AG20443 (cell line): ENCODE results near the gene DPAGT1.
A peak's percentile ranks its signal among the peaks of the same experiment; 100 is the strongest.
"Not testable (repeated sequence)": the region's sequence is repeated elsewhere in the genome, so short reads cannot be mapped to it uniquely, and the experiment has no call there.

Experiments used
- DNase-seq: peaks from one replicate; pipeline ENCODE4 v3.0.0; 2012; ENCODE audit warnings: low spot score, mixed read lengths

DPAGT1 gene

GRCh38 chr11:119093942-119094815 is 7.5 kb downstream of the DPAGT1 start:
- peak; percentile 33 for DNase-seq

DNA sequence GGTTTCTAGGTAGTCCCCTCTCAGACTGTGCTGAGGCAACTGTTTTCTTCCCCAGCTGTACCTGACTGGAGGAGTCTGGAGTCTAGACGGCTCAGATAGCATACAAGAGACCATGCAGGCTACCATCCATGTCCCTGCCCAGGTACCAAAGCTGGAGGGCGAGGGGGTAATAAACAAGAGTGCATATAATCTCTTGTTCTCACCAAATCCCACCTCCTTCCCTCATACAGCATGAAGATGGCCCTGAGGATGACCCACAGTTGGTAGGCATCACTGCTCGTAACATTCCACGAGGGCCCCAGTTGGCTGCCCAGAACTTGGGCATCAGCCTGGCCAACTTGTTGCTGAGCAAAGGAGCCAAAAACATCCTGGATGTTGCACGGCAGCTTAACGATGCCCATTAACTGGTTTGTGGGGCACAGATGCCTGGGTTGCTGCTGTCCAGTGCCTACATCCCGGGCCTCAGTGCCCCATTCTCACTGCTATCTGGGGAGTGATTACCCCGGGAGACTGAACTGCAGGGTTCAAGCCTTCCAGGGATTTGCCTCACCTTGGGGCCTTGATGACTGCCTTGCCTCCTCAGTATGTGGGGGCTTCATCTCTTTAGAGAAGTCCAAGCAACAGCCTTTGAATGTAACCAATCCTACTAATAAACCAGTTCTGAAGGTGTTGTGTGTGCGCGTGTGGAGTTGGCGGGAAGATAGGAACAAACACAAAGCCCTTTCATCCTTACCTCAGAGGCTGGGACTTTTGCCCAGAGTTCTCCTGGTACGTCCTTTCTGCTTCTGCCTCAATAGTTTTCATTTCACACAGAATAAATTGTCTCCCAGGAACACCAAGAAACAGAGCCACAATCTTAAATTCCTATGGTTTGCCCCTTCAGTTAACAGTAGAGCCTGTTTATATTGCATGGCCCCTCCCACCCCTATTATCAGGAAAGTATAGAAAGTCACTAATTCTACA is 8.5 kb downstream of the DPAGT1 start:
- DNase-seq: no peak

- no peak for DNase-seq
Measured at GRCh38 chr11:119091966-119092879, 9.4 kb downstream of the DPAGT1 start.

- no peak for DNase-seq
Measured at GRCh38 chr11:119091178-119091577, 10.5 kb downstream of the DPAGT1 start.

- no peak for DNase-seq
Measured at GRCh38 chr11:119089319-119089718, 12.3 kb downstream of the DPAGT1 start.

GRCh38 chr11:119088406-119088805 is 13.2 kb downstream of the DPAGT1 start:
- DNase-seq: no peak

- DNase-seq: no peak
Measured at GRCh38 chr11:119087747-119088241, 13.9 kb downstream of the DPAGT1 start.

DNA sequence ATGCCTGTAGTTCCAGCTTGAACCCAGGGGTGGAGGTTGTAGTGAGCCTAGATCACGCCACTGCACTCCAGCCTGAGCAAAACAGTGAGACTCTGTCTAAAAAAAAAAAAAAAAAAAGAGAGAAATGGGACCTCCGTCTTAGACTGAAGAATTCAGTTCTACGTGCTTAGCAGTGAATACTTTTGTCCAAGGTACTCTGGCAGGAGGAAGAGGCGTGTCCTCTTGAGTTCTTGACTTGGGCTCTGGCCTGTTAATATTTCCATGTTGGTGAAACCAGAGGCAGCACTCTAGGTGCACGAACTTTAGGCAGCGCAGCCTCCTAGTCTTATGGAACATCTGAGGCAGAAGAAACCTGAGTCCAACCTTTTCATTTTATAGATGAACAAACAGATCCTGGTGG is 14.5 kb downstream of the DPAGT1 start:
- no peak for DNase-seq

DNA sequence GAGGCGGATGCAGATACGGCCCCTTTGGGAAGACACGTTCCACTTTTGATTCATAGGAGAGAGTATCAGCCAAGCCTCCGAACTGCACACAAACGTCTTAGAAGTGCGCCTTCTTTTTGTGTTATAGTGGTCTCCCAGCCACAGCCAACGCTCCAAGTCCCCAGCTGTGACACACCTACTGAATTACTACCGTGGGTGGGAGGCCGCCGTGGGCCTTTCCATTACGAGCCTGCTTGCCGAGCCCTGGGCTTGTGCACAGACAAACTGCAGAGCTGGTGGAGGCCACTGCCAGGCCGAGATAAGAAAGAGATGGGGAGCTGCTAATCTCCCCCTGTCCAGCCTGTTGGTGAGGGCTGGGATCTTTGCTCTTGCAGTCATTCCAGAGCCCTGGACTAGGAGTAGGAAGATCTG is 16.2 kb downstream of the DPAGT1 start:
- DNase-seq: peak; percentile 20

DNA sequence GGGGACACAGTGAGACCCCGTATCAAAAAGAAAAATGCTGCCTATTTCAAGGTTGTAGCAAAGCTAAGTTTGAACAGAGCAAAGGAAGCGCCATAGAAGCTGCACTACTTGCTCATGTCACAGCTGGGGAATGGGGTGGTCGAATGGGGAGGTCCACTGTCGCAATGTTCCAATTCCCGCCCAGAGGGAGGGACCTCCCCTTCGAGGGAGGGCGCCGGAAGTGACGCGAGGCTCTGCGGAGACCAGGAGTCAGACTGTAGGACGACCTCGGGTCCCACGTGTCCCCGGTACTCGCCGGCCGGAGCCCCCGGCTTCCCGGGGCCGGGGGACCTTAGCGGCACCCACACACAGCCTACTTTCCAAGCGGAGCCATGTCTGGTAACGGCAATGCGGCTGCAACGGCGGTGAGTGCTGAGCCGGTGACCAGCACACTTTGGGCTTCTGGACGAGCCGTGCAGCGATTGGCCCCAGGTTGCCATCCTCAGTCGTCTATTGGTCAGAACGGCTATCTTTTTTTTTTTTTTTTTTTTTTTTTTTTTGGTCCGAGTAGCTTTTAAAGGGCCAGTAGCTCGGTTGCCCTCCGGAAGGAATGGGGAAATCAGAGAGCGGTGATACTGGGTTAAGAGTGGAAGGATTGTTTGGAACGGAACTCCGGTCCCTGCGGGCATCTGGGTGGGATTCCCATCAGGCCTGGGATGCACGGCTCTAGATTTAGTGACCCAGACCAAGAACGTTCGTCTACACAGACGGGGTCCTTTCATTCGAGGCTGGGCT is 16.8 kb downstream of the DPAGT1 start, which contains the start of gene HMBS:
TSS of gene HMBS (plus strand) at position 219 of the 774 bp plus-strand sequence. CDS start at position 372, 153 bp downstream.
- peak; percentile 95 for DNase-seq

DNA sequence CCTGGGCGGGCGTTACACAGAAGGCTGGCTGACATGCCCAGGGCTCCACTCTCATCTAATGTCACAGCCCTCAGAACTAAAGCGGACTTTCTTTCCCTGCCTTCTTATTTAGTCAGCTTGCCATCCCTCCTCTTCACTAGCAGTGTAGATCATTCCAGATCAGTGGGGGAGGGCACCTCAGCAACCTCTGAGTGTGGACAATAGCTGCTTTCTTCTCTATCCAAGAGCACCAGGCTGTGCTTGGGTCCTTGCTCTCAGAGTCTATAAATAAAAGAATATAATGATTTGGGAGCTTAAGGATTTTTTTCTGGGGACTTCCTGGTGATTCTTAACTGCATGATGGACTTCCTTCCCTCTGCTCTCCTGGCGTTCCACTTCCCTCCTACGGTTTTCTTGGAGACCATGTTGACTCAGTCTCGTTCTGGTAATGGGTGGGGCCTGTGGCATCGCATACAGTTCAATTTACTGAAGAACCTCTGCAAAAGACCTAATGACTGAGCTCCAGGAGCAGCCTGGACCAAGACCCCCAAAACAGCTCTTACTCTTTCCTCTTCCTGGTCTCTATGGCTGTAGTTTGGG is 19.9 kb downstream of the DPAGT1 start:
- no peak for DNase-seq

DNA sequence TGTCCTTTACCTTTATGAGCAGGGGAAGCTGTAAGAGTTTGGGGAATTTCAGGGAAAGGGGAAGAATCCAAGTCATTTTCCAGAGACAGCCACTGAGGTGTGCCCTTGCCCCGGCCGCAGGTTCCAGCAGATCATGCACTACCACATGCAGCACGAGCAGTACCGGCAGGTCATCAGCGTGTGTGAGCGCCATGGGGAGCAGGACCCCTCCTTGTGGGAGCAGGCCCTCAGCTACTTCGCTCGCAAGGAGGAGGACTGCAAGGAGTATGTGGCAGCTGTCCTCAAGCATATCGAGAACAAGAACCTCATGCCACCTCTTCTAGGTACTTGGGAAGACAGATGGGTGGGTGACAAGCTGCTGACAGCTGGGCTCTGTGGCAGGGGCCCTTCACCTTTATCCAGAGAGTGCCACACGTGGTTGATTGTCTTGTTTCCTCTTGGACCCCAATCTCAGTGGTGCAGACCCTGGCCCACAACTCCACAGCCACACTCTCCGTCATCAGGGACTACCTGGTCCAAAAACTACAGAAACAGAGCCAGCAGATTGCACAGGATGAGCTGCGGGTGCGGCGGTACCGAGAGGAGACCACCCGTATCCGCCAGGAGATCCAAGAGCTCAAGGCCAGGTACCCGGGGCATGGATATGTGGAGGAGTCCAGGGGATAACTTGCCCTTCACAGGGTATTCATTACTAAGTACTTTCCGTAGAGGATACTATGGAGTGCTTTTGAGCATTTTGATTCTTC is 22.8 kb downstream of the DPAGT1 start:
- no peak for DNase-seq

GRCh38 chr11:119077839-119078238 is 23.8 kb downstream of the DPAGT1 start:
- no peak for DNase-seq

GRCh38 chr11:119067371-119068222 is 34.1 kb downstream of the DPAGT1 start, which contains the start of gene VPS11:
Gene VPS11 (plus strand): TSS chr11:119067818. CDS start chr11:119067824, 6 bp downstream.
- DNase-seq: peak; percentile 98

- DNase-seq: peak; percentile 25
Measured at GRCh38 chr11:119065369-119065768, 36.3 kb downstream of the DPAGT1 start.

GRCh38 chr11:119062779-119063178 is 38.9 kb downstream of the DPAGT1 start:
- peak; percentile 45 for DNase-seq

- no peak for DNase-seq
Measured at GRCh38 chr11:119061256-119061655, 40.4 kb downstream of the DPAGT1 start.

GRCh38 chr11:119059128-119059527 is 42.5 kb downstream of the DPAGT1 start:
- DNase-seq: not testable (repeated sequence)
